Hematopoietic multipotent progenitor cell treated with erythropoietin and hydrocortisone succinate and interleukin-3 and kit ligand, for 4 days (in vitro differentiated cells): ENCODE data around the gene ALKBH6.
"Not testable (repeated sequence)": the region's sequence is repeated elsewhere in the genome, so short reads cannot be mapped to it uniquely, and the experiment has no call there.

ENCODE experiments used
- DNase-seq: peaks from one replicate; pipeline ENCODE4 v3.0.0-alpha.2; 2015

The ALKBH6 gene

GRCh38 chr19:35992907-35993765 lies 20.9 kb downstream of the ALKBH6 start:
- DNase-seq, result no peak

GRCh38 chr19:35991731-35992450 lies 22.1 kb downstream of the ALKBH6 start:
- DNase-seq, result no peak

DNA sequence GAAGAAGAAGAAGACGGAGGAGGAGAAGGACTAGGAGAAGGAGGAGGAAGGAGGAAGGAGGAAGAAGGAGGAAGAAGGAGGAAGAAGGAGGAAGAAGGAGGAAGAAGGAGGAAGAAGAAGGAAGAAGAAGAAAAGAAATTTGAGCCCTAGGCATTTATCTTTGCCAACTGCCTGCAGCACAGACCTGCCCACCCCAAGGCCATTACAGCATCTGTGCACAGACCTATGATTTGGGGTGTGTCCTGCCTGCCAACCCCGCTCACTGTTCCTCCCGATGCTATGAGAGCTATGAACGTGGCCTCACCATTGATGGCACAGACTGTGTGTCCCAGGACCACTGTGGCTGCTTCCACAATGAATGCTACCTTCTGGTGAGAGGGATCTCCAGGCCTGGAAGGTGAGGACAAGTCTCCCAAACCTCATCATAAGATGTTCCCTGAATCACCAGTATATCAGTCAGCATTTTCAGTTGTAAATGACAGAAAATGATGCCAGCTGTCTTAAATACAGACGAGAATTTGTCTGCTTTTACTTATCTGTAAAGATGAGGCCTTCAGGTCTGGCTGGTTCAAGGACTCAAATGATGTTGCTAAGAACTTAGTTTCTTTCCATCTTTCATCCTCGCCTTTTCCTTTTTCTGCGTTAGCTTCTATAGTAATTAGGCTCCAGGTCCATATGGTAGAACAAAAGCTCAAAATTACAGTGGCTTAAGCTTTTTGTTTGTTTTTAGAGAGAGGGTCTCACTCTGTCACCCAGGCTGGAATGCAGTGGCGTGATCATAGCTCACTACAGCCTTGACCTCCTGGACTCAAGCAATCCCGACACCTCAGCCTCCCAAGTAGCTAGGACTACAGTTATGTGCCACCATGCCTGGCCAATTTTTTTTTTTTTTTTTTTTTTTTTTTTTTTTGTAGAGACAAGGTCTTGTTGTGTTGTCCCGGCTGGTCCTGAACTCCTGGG lies 23.0 kb downstream of the ALKBH6 start:
- no peak for DNase-seq

GRCh38 chr19:35990156-35990555 lies 23.9 kb downstream of the ALKBH6 start:
- DNase-seq, result no peak

GRCh38 chr19:35988824-35989223 lies 25.2 kb downstream of the ALKBH6 start:
- no peak for DNase-seq

DNA sequence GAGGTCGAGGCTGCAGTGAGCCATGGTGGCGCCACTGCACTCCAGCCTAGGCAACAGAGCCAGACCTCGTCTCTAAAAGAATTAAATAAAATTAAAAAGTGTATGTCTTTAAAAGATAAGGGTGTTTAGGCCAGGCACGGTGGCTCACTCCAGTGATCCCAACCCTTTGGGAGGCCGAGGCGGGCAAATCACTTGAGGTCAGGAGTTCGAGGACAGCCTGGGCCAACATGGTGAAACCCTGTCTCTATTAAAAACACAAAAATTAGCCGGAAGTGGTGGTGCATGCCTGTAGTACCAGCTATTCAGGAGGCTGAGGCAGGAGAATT lies 26.5 kb downstream of the ALKBH6 start:
- DNase-seq, result peak; percentile 32

GRCh38 chr19:35986664-35987570 lies 27.1 kb downstream of the ALKBH6 start:
- peak; percentile 62 for DNase-seq

DNA sequence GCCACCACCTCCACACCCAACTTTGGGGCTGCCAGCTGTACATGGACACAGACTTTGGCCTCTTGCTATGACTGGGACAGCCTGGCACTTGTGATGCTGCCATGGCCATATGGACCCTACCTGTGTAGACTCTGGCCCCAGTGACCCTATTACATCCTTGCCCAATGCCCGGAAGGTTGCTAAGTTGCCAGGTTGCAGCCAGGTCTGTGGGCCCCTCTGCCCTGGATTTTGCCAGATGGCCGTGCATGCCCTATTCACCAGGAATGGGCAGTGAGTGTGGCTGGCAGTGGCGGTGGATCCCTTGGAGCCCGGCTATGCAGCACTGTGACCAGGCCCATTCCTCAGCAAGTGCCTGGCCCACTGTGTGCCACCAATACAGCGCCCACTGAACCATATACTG lies 27.9 kb downstream of the ALKBH6 start:
- DNase-seq, result no peak

GRCh38 chr19:35983177-35983576 lies 30.8 kb downstream of the ALKBH6 start:
- DNase-seq, result no peak

DNA sequence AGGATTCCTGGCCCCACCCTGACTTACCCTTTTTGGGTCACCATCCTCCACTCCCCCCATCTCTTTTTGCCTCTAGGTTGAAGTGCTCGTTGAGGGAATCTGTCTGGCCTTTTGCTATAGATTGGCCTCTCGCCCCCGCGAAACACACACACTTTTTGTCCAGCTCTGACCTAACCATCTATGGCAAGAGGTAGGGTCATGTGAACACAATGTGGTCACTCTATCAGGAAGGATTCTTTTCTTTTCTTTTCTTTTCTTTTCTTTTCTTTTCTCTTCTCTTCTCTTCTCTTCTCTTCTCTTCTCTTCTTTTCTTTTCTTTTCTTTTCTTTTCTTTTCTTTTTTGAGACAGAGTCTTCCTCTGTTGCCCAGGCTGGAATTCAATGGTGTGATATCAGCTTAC lies 33.0 kb downstream of the ALKBH6 start:
- not testable (repeated sequence) for DNase-seq

DNA sequence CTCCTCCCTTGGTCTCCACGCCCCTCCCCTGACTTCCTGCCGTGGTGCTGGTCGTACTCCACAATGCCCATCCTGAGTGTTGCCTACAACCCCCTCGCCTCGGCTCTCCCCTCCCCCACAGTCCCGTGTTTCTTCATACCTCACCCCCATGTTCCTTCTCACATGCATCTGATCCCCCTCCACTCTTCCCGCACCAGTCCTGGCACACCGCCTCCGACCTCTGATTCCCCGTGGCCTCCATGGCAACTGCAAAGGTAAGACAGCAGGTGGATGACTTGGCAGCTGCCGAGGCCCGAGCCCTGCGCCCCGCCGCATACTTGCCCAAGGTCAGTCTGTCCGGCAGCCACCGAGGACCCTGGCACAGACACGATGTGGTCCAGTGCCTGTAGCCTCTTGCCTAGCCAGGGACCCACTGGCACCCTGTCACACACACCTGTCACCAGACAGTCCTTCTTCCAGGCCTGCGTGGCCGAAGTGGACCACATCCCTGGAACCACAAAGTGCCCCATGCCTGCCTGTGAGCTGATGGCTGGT lies 35.1 kb downstream of the ALKBH6 start:
- DNase-seq, result no peak

DNA sequence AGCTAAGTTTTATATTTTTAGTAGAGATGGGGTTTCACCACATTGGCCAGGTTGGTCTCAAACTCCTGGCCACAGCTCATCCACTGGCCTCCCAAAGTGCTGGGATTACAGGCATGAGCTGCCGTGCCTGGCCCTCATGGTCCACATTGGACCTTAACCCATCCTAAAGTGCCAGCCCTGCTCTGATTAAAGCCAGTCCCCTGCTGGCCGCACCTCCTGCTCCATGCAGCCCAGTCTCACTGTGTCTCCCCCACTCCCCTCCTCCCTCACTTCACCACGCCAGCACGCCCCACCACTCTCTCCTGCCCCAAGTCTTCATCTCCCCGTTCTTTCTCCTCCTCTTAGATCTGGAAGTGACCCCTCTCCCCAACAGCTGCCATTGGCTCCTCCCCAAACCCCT lies 35.7 kb downstream of the ALKBH6 start:
- DNase-seq, result no peak

GRCh38 chr19:35977446-35978222 lies 36.4 kb downstream of the ALKBH6 start:
- peak; percentile 83 for DNase-seq

- DNase-seq, result peak; percentile 63
These were observed 38.3 kb downstream of the ALKBH6 start for GRCh38 chr19:35975608-35976214.

- DNase-seq, result peak; percentile 18
These were observed 40.5 kb downstream of the ALKBH6 start for GRCh38 chr19:35973487-35973886.

DNA sequence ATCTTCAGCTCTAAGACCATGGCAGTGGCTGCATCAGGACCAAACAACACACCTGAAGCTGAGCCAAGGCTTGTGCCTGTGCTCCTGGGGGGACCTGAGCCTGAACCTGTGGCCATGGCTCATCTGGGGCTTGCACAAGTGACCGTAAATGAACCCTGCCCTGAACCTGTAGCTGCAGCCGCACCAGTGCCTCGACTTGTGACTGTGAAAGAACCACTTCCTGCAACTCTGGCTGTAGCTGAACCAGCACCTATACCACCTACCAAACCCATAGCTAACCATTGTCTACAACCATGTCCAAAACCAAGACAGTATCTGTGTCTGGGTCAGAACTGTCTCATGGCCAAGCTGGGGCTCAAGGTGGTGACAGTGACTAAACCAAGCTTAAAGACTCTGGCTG lies 47.2 kb downstream of the ALKBH6 start:
- no peak for DNase-seq

GRCh38 chr19:35963514-35963913 lies 50.5 kb downstream of the ALKBH6 start:
- peak; percentile 76 for DNase-seq

- no peak for DNase-seq
These were observed 53.5 kb downstream of the ALKBH6 start for GRCh38 chr19:35960432-35960972.

DNA sequence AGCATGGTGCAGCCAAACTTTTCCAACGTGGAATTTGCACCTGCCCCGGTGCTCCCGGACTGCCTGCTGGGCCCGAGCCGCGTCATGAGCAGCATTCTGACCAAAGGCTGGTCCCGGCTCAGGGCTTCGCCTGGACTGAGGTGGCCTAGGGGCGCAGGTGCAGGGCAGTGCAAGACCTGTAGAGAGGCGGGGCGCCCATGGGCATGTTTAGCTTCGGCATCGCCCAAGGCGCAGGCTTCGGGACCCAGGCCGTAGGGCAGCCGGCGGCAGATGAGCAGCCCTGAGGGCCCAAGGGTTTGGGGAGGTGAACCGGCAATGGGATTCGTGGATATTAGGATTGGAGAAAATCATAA lies 54.1 kb downstream of the ALKBH6 start:
- DNase-seq, result no peak
